Adrenal gland (tissue), 12 donors: Measurements from ENCODE around the gene TRIOBP. TPM values are rescaled to one million over a fixed set of nuclear protein-coding genes. Genes with fewer than 3 reads are reported as not detected.

ENCODE experiments used
- DNase-seq, 7 donors: peaks; one replicate each; pipeline ENCODE4 v3.0.0-alpha.2; 2019 to 2020
- H3K27ac ChIP-seq, 5 donors: fragments of 200-600 bp; sonication (generic) in 4 of 5; 1 replicate in 3 of 5; 2 replicates in 2 of 5; pipeline versions ENCODE4 v1.5.1 to v1.8.0; 2016 to 2020; ENCODE audit warnings: mild to moderate bottlenecking in 1 of 5
- H3K27me3 ChIP-seq: fragments of 200-600 bp; 2 replicates; pipeline ENCODE4 v1.8.0; 2021
- H3K36me3 ChIP-seq, 2 donors: fragments of 200-600 bp; replicated peaks in 1 of 2; 1 replicate in 1 of 2; 2 replicates in 1 of 2; pipeline versions ENCODE4 v1.5.1 to v1.8.0; 2018 to 2022
- H3K4me1 ChIP-seq, 2 donors: fragments of 200-600 bp; replicated peaks in 1 of 2; 1 replicate in 1 of 2; 2 replicates in 1 of 2; pipeline versions ENCODE4 v1.5.1 to v1.8.0; 2018 to 2021
- H3K4me3 ChIP-seq, 4 donors: fragments of 200-600 bp; sonication (generic) in 3 of 4; one replicate each; pipeline ENCODE4 v1.5.1; 2016 to 2018
- H3K9me3 ChIP-seq, 3 donors: fragments of 200-600 bp; sonication (generic) in 1 of 3; replicated peaks in 1 of 3; 1 replicate in 2 of 3; 2 replicates in 1 of 3; pipeline versions ENCODE4 v1.5.1 to v1.8.0; 2016 to 2021
- POLR2A ChIP-seq, 2 donors: fragments of 450-650 bp; IDR thresholded peaks; one replicate each; pipeline ENCODE4 v1.6.1; 2017; ENCODE audit warnings: antibody characterized with exemption in 2 of 2, mild to moderate bottlenecking in 2 of 2, moderate library complexity in 1 of 2
- WGBS, 4 donors: extraction: QIAGEN DNeasy Blood & Tissue Kit in 2 of 4; methylation state at CpG; one replicate each; pipeline versions ENCODE4 v1.1.5 to v1.1.7; 2013 to 2017; 5-methylcytosine and 5-hydroxymethylcytosine counted together
- intact Hi-C, 2 donors: fragments of 100-400 bp; cut with DNase I; formaldehyde crosslinking; loops; one replicate each; pipeline versions ENCODE4 v1.14.1 to v1.15.0; 2022 to 2023
- polyA plus RNA-seq, 3 donors: library from polyadenylated mRNA; stranded (reverse); fragments of 200-250 nt in 2 of 3; fragments of 350-450 nt in 1 of 3; fragmentation: Illumina TruSeq in 1 of 3; extraction: RNeasy Lipid Tissue Mini Kit (QIAGEN cat#74804) in 1 of 3; gene quantifications; one replicate each; pipeline ENCODE4 v1.2.3, GENCODE V29; 2013 to 2014
- total RNA-seq, 9 donors: library from RNA; depleted of rRNA in 4 of 9; stranded (reverse); fragments of >200 nt in 4 of 9; fragments of 120-200 nt in 1 of 9; fragmentation: NEBNext Ultra II Directional in 1 of 9; extraction: Animal tissue kit (Norgen Biotek cat#: 25700) in 1 of 9; gene quantifications; one replicate each; pipeline versions ENCODE4 v1.1.0 to v1.2.4, GENCODE V29; 2013 to 2023
- TF ChIP-seq, protein P1 (sequence below), 6 experiments: fragments of 450-650 bp in 4 of 6; fragments of 200-600 bp in 2 of 6; sonication (generic) in 1 of 6; IDR thresholded peaks; 1 replicate in 5 of 6; 2 replicates in 1 of 6; pipeline versions ENCODE4 v1.5.1 to v1.8.0; 2016 to 2021; ENCODE audit warnings: antibody characterized with exemption in 6 of 6, mild to moderate bottlenecking in 2 of 6, moderate library complexity in 1 of 6
- donor health status: healthy with polysubstance abuse.
- donor health status: Bipolar disorder and iron deficiency.
- donor health status: DM: yes; HTN: yes; CAD: no.
- donor health status: DM: no; HTN: no; CAD: no.
- donor health status: DM: no; HTN: no; CAD: no.
- donor health status: DM: yes; HTN: yes; CAD: no.

TRIOBP gene
- total and polyA plus RNA-seq, 12 donors: 24.6 to 146 (median 90.3) TPM

DNA sequence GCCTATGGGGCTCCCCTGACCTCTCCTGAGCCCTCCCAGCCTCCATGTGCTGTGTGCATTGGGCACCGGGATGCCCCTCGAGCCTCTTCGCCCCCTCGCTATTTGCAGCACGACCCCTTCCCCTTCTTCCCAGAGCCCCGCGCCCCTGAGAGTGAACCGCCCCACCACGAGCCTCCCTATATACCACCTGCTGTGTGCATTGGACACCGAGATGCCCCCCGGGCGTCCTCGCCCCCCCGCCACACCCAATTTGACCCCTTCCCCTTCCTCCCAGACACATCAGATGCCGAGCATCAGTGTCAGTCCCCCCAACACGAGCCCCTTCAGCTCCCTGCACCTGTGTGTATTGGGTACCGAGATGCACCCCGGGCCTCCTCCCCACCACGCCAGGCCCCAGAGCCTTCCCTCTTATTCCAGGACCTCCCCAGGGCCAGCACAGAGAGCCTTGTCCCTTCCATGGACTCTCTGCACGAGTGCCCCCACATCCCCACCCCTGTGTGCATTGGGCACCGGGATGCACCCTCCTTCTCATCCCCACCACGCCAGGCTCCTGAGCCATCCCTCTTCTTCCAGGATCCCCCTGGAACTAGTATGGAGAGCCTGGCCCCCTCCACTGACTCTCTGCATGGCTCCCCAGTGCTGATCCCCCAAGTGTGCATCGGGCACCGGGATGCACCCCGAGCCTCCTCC lies 28.8 kb downstream of the TRIOBP start:
- 83 to 92% (median 89%) methylated on average over 24 to 25 of the region's 25 CpGs for WGBS, 4 donors
- DNase-seq: no peak
- TF ChIP-seq, protein P1, sequence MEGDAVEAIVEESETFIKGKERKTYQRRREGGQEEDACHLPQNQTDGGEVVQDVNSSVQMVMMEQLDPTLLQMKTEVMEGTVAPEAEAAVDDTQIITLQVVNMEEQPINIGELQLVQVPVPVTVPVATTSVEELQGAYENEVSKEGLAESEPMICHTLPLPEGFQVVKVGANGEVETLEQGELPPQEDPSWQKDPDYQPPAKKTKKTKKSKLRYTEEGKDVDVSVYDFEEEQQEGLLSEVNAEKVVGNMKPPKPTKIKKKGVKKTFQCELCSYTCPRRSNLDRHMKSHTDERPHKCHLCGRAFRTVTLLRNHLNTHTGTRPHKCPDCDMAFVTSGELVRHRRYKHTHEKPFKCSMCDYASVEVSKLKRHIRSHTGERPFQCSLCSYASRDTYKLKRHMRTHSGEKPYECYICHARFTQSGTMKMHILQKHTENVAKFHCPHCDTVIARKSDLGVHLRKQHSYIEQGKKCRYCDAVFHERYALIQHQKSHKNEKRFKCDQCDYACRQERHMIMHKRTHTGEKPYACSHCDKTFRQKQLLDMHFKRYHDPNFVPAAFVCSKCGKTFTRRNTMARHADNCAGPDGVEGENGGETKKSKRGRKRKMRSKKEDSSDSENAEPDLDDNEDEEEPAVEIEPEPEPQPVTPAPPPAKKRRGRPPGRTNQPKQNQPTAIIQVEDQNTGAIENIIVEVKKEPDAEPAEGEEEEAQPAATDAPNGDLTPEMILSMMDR (IDR thresholded peaks at IDR 0.05): no peak
- no peak for TF ChIP-seq POLR2A (IDR thresholded peaks at IDR 0.05)
- Histone ChIP-seq H3K27ac (no peak overlapping the region), H3K36me3 (no peaks in the 10 kb centered on the region), H3K9me3 (no peaks in the 10 kb centered on the region), H3K4me3 (no peak overlapping the region), H3K27me3 (no peaks in the 10 kb centered on the region), H3K4me1 (peaks cover 0 to 13% of the 10 kb centered on the region in 2 donors)
- intact Hi-C loops: no loop called here

DNA sequence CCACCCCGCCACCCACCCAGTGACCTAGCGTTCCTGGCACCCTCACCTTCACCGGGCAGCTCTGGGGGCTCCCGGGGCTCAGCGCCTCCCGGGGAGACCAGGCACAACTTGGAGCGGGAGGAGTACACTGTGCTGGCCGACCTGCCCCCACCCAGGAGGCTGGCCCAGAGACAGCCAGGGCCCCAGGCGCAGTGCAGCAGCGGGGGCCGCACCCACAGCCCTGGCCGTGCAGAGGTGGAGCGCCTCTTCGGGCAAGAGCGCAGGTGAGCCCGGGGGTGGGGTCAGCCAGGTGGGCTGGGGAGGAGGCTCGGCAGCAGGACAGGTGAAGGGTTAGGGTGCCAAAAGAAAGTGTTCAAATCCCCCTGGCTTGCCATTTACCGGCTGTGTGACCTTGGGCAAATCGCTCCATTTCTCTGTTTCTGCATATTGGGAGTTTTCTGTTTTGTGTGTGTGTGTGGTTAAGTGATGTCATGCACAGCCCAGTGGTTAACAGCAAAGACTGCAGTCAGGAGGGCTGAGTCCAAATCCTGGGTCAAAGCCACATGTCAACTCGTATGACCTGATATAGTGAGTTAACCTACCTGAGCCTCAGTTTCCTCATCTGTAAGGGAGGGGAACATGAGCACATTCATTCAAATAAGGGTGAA lies 29.5 kb downstream of the TRIOBP start:
- H3K4me1 ChIP-seq: peaks cover 0 to 13% of the 10 kb centered on the region in 2 donors
- no peak overlapping the region for H3K4me3 ChIP-seq
- no peak overlapping the region for H3K27ac ChIP-seq
- WGBS, 4 donors: 67 to 82% (median 75%) methylated on average over 6 to 20 of the region's 20 CpGs
- no peaks in the 10 kb centered on the region for H3K9me3 ChIP-seq
- no peaks in the 10 kb centered on the region for H3K36me3 ChIP-seq
- DNase-seq: no peak
- TF ChIP-seq, protein P1 (IDR thresholded peaks at IDR 0.05): peak in 3 of 6 experiments; percentile 16 to 23 (median 18)
- TF ChIP-seq POLR2A (IDR thresholded peaks at IDR 0.05): no peak
- intact Hi-C loops: no loop called here
- H3K27me3 ChIP-seq: no peaks in the 10 kb centered on the region

- no peaks in the 10 kb centered on the region for H3K9me3 ChIP-seq
- H3K4me3 ChIP-seq: no peak overlapping the region
- H3K4me1 ChIP-seq: peaks cover 0 to 13% of the 10 kb centered on the region in 2 donors
- TF ChIP-seq, protein P1 (IDR thresholded peaks at IDR 0.05): no peak
- TF ChIP-seq POLR2A (IDR thresholded peaks at IDR 0.05): no peak
- DNase-seq: no peak
- peak overlapping the region in 4 of 5 donors; percentile 51 to 79 (median 68) for H3K27ac ChIP-seq
- no peaks in the 10 kb centered on the region for H3K27me3 ChIP-seq
- H3K36me3 ChIP-seq: no peaks in the 10 kb centered on the region
- intact Hi-C loops: no loop called here
- WGBS, 4 donors: 88 to 100% (median 94%) methylated on average over 1 of the region's 1 CpG
Observed at GRCh38 chr22:37728620-37729019, 31.8 kb downstream of the TRIOBP start.

- peak overlapping the region in 1 of 5 donors; percentile 42 for H3K27ac ChIP-seq
Observed at GRCh38 chr22:37731804-37732471, 35.1 kb downstream of the TRIOBP start.

More at GRCh38 chr22:37731804-37732471, 35.1 kb downstream of the TRIOBP start:
- no peak for DNase-seq
- Histone ChIP-seq H3K36me3 (no peaks in the 10 kb centered on the region), H3K4me1 (peaks cover 0 to 13% of the 10 kb centered on the region in 2 donors), H3K4me3 (no peak overlapping the region), H3K27me3 (no peaks in the 10 kb centered on the region), H3K9me3 (no peaks in the 10 kb centered on the region)
- WGBS, 4 donors: 83 to 89% (median 87%) methylated on average over 11 to 13 of the region's 13 CpGs
- intact Hi-C loops: no loop called here
- TF ChIP-seq, protein P1 (IDR thresholded peaks at IDR 0.05): peak in 2 of 6 experiments; percentile 4 to 16
- TF ChIP-seq POLR2A (IDR thresholded peaks at IDR 0.05): no peak
